Fibroblast of skin of abdomen (primary cell): ENCODE data around the gene SRI. TPM values are rescaled to one million over a fixed set of nuclear protein-coding genes. Genes with fewer than 3 reads are reported as not detected.
"Not testable (repeated sequence)": the region's sequence is repeated elsewhere in the genome, so short reads cannot be mapped to it uniquely, and the experiment has no call there.

ENCODE experiments used
- DNase-seq: peaks from one replicate; pipeline ENCODE4 v3.0.0-alpha.2; 2013
- polyA plus RNA-seq, 2 experiments: library from polyadenylated mRNA; unstranded; fragments of 120-200 nt; gene quantifications; one replicate each; pipeline ENCODE4 v1.2.1, GENCODE V29; 2013; ENCODE audit not compliant: insufficient read length in 2 of 2

SRI gene
- 190 TPM for polyA plus RNA-seq (2013, experiment 1 of 2; ENCODE audit: insufficient read length)
- polyA plus RNA-seq (2013, experiment 2 of 2; ENCODE audit: insufficient read length): 186 TPM

GRCh38 chr7:88219781-88220747 lies at the start of gene SRI:
Gene SRI (minus strand): TSS chr7:88220038. CDS start chr7:88220026, 12 bp downstream.
- peak; percentile 82 for DNase-seq

GRCh38 chr7:88269586-88269985 lies 49.7 kb upstream of the SRI start:
- no peak for DNase-seq

- no peak for DNase-seq
These were observed 49.0 kb upstream of the SRI start for GRCh38 chr7:88268858-88269257.

GRCh38 chr7:88268051-88268450 lies 48.2 kb upstream of the SRI start:
- DNase-seq: no peak

GRCh38 chr7:88267421-88267820 lies 47.6 kb upstream of the SRI start:
- no peak for DNase-seq

- not testable (repeated sequence) for DNase-seq
These were observed 45.1 kb upstream of the SRI start for GRCh38 chr7:88264987-88265386.

- DNase-seq: no peak
These were observed 42.7 kb upstream of the SRI start for GRCh38 chr7:88262562-88262961.

GRCh38 chr7:88260719-88261118 lies 40.9 kb upstream of the SRI start:
- no peak for DNase-seq

GRCh38 chr7:88259656-88260380 lies 40.0 kb upstream of the SRI start:
- DNase-seq: no peak

GRCh38 chr7:88258296-88258695 lies 38.5 kb upstream of the SRI start:
- DNase-seq: not testable (repeated sequence)

GRCh38 chr7:88256906-88257305 lies 37.1 kb upstream of the SRI start:
- no peak for DNase-seq

- no peak for DNase-seq
These were observed 35.0 kb upstream of the SRI start for GRCh38 chr7:88254721-88255424.

- no peak for DNase-seq
These were observed 33.8 kb upstream of the SRI start for GRCh38 chr7:88253640-88254039.

GRCh38 chr7:88244258-88244657 lies 24.4 kb upstream of the SRI start:
- DNase-seq: no peak

- peak; percentile 28 for DNase-seq
These were observed 23.6 kb upstream of the SRI start for GRCh38 chr7:88243345-88243909.

GRCh38 chr7:88239852-88240251 lies 20.0 kb upstream of the SRI start:
- DNase-seq: no peak

GRCh38 chr7:88233828-88234227 lies 14.0 kb upstream of the SRI start:
- no peak for DNase-seq

- DNase-seq: no peak
These were observed 10.8 kb upstream of the SRI start for GRCh38 chr7:88230646-88231045.

- no peak for DNase-seq
These were observed 9.6 kb upstream of the SRI start for GRCh38 chr7:88229302-88229995.

- peak; percentile 54 for DNase-seq
These were observed 7.2 kb upstream of the SRI start for GRCh38 chr7:88226886-88227516.

GRCh38 chr7:88226201-88226600 lies 6.4 kb upstream of the SRI start:
- DNase-seq: no peak
